ENCODE data around the gene FLYWCH1. TPM values are rescaled to one million over a fixed set of nuclear protein-coding genes. Genes with fewer than 3 reads are reported as not detected.

Gene FLYWCH1
- total RNA-seq (10 to 100 TPM in 1 of 2 donors, 1 to 10 TPM in 1; 6.2 to 12.2 TPM), polyA plus RNA-seq (1 to 10 TPM; 3.9 to 9.5 TPM)

DNA sequence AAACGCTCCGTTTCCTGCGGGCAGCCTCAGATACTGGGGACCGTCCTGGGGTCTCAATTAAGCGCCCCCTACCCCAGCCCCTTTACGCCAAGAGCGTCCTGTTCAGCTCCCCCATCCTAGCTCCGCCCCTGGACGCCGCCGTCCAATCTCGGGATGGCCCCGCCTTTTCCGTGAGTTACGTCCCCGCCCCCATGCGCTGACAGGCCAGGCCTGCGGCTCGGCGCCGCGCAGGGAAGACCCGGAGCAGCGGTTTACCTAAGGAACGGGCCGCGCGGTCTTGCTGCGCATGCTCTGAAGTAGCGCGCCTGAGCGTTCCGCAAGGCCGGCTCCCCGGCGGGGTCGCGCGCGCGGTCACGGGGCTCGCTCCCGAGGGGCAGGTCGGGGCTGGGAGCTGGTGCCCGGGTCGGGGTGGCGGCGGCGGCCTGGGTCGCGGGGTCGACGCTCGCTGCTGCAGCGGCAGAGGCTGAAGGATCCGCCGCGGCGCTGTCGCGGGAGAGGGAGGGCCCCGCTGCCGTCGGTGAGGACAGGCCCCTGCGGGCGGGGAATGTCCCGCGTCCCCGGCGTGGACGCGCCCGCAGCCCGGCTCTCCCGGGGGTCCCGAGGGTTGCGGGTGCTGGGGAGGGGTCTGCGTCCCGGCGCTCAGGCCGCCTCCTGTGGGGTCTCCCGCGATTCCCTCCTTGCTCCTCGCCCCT is at the start of gene FLYWCH1:
Gene FLYWCH1, plus strand, starts transcription at position 294 of the 692 bp plus-strand sequence. CDS start 17,755 bp downstream, outside the sequence.
- H3K4me3 ChIP-seq (ENCODE audit: low read depth in 1 of 3, low read length in 3 of 3), result peak within 1 kb of the TSS; percentile 76 to 90 (median 83)
- H3K9ac ChIP-seq (ENCODE audit: low read depth in 1 of 2, low read length in 2 of 2), result peak within 1 kb of the TSS; percentile 30 to 74
- H3K9me3 ChIP-seq (ENCODE audit: control insufficient read depth in 4 of 4, low read length in 3 of 4), result no peaks in the 10 kb centered on the region
- peaks cover 0 to 5% (median 0%) of the 10 kb centered on the region in 4 donors for H3K36me3 ChIP-seq (ENCODE audit: control insufficient read depth in 4 of 4, insufficient read depth in 3 of 4, low read depth in 1 of 4, low read length in 3 of 4)
- H3K4me1 ChIP-seq (ENCODE audit: control insufficient read depth in 4 of 4, insufficient read depth in 4 of 4, low read length in 3 of 4), result peaks cover 0 to 18% (median 14%) of the 10 kb centered on the region in 4 donors
- H3K27me3 ChIP-seq (ENCODE audit: control insufficient read depth in 4 of 4, insufficient read depth in 4 of 4, low read length in 3 of 4), result no peaks in the 10 kb centered on the region
- H3K27ac ChIP-seq (ENCODE audit: low read depth in 1 of 2, low read length in 2 of 2), result peak within 1 kb of the TSS; percentile 65 to 69
- TF ChIP-seq JUND (IDR thresholded peaks at IDR 0.05) (no peak), NR2F2 (IDR thresholded peaks at IDR 0.05) (no peak), EGR1 (IDR thresholded peaks at IDR 0.05; ENCODE audit: low read depth in 2 of 2) (peak in 1 of 2 donors; percentile 29), ZBTB33 (IDR thresholded peaks at IDR 0.05) (no peak), FOXA1 (IDR thresholded peaks at IDR 0.05) (peak; percentile 81), TAF1 (conservative IDR thresholded peaks at IDR 0.05) (no peak), SP1 (IDR thresholded peaks at IDR 0.05) (peak; percentile 79), HNF4G (IDR thresholded peaks at IDR 0.05) (no peak), YY1 (IDR thresholded peaks at IDR 0.05) (peak; percentile 70), GABPA (IDR thresholded peaks at IDR 0.05 in 1 of 2, conservative IDR thresholded peaks at IDR 0.05 in 1 of 2) (peak in 1 of 2 donors; percentile 73), HNF4A (conservative IDR thresholded peaks at IDR 0.05) (peak; percentile 4 to 9), FOXA2 (IDR thresholded peaks at IDR 0.05) (peak; percentile 33), RAD21 (IDR thresholded peaks at IDR 0.05) (no peak), RXRA (IDR thresholded peaks at IDR 0.05) (no peak), CTCF (IDR thresholded peaks at IDR 0.05; ENCODE audit: low read depth, low read length, missing input control) (no peak)
- TF ChIP-seq, protein P1, sequence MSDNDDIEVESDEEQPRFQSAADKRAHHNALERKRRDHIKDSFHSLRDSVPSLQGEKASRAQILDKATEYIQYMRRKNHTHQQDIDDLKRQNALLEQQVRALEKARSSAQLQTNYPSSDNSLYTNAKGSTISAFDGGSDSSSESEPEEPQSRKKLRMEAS (IDR thresholded peaks at IDR 0.05), result no peak
- TF ChIP-seq, protein P2, sequence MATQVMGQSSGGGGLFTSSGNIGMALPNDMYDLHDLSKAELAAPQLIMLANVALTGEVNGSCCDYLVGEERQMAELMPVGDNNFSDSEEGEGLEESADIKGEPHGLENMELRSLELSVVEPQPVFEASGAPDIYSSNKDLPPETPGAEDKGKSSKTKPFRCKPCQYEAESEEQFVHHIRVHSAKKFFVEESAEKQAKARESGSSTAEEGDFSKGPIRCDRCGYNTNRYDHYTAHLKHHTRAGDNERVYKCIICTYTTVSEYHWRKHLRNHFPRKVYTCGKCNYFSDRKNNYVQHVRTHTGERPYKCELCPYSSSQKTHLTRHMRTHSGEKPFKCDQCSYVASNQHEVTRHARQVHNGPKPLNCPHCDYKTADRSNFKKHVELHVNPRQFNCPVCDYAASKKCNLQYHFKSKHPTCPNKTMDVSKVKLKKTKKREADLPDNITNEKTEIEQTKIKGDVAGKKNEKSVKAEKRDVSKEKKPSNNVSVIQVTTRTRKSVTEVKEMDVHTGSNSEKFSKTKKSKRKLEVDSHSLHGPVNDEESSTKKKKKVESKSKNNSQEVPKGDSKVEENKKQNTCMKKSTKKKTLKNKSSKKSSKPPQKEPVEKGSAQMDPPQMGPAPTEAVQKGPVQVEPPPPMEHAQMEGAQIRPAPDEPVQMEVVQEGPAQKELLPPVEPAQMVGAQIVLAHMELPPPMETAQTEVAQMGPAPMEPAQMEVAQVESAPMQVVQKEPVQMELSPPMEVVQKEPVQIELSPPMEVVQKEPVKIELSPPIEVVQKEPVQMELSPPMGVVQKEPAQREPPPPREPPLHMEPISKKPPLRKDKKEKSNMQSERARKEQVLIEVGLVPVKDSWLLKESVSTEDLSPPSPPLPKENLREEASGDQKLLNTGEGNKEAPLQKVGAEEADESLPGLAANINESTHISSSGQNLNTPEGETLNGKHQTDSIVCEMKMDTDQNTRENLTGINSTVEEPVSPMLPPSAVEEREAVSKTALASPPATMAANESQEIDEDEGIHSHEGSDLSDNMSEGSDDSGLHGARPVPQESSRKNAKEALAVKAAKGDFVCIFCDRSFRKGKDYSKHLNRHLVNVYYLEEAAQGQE (IDR thresholded peaks at IDR 0.05), result peak; percentile 73
- TF ChIP-seq, protein P3, sequence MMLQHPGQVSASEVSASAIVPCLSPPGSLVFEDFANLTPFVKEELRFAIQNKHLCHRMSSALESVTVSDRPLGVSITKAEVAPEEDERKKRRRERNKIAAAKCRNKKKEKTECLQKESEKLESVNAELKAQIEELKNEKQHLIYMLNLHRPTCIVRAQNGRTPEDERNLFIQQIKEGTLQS (IDR thresholded peaks at IDR 0.05), result no peak
- under 1% methylated on average over 85 of the region's 85 CpGs for WGBS
- peak; percentile 96 for DNase-seq (ENCODE audit: low spot score)

Data from liver (tissue), 9 donors.